Stimulated activated CD4-positive, alpha-beta T cell treated with anti-CD3 and anti-CD28 coated beads, Interleukin-4, amount 100 ng/mL, for 24 hours (primary cell): ENCODE data around the gene CABP5.
"Not testable (repeated sequence)": the region's sequence is repeated elsewhere in the genome, so short reads cannot be mapped to it uniquely, and the experiment has no call there.

ENCODE experiments used
- DNase-seq: peaks from one replicate; pipeline ENCODE4 v3.0.0-alpha.2; 2020

Gene CABP5

DNA sequence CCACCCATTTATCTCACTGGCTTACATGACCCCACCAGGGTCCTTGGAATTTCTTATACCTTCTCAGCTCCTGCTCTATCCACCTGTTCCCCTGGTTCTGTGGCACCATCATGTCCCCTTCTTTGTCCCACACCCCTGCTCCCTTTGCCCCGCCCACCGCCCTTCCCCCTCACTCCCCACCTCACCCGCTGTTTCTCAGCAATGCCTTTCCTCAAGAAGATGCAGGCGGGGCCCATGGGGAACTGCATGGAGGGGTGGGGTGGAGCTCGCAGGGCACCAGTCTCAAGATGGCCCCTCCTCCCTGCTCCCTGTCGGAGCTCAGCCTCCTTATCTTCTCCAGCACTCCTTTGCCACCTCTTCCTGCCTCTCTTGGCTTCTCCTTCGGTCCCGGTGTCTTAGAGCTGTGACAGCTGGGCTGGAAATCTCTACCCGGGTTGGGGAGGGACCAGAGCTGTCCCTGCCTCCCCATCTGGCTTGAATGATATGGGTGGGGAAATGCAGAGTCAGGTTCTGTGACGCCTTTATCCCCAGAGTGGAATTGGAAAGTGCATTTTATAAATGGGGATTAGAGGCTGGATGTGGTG is at the start of gene CABP5:
Gene CABP5, minus strand, starts transcription at position 405 of the 584 bp plus-strand sequence. Its CDS starts 157 bp downstream, at position 248.
- DNase-seq, result no peak

DNA sequence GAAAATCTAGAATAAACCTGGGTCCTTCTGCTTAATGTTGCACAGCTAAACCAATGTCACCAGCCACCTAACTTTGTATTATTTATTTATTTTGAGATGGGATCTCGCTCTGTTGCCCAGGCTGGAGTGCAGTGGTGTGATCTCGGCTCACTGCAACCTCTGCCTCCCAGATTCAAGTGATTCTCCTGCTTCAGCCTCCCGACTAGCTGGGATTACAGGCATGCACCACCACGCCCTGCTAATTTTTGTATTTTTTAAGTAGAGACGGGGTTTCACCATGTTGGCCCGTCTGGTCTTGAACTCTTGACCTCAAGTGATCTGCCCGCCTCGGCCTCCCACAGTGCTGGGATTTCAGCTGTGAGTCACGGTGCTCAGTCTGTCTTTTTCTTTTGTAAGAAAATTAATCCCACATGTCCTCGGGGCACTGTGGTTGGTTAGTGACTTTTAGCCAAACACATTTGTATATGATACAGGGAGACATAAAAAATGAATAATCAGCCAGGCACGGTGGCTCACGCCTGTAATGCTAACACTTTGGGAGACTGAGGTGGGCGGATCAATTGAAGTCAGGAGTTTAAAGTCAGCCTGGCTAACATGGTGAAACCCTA is 47.3 kb upstream of the CABP5 start:
- not testable (repeated sequence) for DNase-seq

DNA sequence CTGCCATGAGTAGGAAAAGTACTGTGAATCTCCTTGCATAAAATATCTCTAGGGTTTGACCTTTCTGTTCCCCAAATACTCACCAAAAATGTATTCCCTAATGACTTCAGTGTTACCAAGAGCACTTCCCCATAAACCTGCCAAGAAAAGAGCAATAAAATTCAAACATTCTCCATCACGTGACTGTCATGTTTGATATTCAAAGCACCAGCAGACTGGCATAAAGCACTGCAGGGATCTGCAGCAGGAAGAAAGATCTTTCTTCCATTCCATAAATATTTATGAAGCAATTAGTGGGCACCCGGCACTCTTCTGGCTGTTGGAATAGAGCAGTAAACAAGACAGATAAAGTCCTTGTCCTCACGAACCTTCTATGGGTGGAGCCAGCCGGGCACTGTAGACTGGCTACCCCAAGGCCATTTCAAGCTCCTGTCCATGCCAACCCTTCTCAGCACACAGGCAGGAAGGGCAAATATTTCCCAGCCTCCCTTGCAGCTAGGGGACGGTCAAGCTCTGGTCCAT is 46.5 kb upstream of the CABP5 start:
- DNase-seq, result no peak

DNA sequence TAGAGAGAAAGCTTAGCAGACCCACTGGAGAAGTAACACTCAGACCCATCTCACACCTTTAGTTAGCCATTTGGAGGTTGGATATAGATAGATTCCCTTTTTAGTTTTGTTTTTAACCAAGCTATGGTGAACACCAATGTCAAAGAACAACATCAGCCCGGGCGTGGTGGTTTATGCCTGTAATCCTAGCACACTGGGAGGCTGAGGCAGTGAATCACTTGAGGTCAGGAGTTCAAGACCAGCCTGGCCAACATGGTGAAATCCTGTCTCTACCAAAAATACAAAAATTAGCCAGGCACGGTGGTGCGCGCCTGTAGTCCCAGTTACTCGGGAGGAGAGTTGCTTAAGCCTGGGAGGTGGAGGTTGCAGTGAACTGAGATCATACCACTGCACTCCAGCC is 45.1 kb upstream of the CABP5 start:
- not testable (repeated sequence) for DNase-seq

DNA sequence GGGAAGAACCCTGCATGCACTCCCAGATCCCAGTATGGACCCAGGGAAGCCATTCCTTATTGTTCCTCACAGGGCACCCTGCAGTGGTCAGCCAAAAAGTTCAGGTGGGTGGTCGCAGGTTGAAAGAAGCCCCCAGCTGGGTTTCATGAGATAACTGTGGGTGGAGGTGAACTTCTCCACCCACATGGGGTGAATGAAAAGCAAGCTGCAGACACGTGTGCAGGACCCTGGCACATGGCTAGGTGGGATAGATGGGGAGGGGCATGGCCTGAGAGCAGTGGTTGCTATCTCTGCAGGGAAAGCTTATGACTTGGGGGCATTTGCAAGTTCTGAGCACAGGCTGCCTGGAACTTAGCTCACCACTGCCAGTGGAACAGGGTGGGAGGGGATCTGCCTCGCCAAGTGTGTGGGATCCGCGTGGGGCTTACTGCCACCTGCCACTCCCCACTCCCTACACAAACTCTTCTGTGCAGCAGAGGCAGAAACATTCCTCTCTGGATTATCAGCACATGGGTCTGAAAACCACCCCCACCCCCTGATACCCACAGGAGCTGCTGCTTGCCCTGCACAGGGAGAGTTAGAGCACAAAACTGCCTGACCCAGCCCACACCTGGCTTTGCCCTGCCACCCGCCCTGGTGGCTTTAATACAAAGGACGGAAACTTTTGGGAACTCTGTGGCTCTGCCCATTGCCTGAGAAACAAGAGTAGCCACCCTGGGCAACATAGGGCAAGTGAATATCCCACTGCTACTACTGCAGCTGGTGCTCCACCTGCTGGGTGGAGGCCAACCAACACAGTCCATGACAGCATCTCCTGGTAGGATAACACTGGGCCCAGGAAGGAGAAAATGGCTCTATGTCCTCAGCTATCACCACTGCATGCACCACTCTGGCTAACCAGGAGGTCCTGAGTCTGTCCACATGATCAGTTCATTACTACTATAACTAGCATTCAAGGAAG is 42.3 kb upstream of the CABP5 start:
- no peak for DNase-seq

DNA sequence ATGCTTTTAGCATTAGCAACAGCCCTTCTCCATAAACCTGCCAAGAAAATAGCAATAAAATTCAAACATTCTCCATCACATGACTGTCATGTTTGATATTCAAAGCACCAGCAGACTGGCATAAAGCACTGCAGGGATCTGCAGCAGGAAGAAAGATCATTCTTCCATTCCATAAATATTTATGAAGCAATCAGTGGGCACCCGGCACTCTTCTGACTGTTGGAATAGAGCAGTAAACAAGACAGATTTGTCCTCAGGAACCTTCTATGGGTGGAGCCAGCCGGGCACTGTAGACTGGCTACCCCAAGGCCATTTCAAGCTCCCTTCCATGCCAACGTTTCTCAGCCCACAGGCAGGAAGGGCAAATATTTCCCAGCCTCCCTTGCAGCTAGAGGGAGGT is 41.2 kb upstream of the CABP5 start:
- no peak for DNase-seq

DNA sequence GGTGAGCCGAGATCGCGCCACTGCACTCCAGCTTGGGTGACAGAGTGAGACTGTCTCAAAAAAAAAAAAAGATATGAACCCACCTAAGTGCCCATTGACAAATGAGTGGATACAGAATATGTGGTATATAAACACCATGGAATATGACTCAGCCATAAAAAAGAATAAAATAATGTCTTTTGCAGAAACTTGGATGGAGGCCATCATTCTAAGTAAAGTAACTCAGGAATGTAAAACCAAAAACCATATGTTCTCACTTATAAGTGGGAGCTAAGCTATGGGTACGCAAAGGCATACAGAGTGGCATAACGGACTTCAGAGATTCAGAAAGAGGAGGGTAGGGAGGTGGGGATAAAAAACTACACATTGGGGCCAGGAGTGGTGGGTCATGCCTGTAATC is 37.2 kb upstream of the CABP5 start:
- DNase-seq, result no peak

DNA sequence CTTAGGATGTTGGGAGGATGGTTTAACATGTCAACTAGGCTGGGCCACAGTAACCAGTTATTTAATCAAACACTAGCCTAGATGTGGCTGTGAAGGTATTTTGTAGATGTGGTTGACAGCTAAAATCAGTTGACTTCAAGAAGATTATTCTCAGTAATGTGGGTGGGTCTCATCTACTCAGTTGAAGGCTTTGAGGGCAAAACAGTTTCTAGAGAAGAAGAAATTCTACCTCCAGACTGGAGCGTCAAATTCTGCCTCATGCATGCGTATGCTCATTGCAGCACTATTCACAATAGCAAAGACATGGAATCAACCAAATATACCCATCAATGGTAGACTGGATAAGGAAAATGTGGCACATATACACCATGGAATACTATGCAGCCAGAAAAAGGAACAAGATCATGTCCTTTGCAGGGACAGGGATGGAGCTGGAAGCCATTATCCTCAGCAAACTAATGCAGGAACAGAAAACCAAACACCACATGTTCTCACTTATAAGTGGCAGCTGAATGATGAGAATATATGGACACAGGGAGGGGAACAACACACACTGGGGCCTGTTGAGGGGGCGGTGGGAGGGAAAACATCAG is 26.4 kb upstream of the CABP5 start:
- DNase-seq, result not testable (repeated sequence)

DNA sequence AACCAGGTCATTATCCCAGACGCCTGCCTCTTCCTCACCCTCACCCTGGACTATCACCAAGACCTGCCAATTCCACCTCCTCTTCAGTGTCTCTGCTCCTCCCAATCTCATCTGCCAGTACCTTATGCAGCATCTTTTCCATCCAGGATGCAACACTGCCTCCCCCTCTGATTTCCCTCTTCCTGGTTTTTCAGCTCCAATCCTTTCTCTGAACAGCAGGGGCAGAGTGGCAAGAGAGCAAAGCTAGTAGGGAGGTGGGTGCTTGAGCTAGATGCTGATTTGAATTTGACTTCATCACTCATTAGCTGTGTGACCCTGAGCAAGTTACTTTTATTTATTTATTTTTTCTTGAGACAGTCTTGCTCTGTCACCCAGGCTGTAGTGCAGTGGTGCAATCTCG is 25.6 kb upstream of the CABP5 start:
- DNase-seq, result no peak

DNA sequence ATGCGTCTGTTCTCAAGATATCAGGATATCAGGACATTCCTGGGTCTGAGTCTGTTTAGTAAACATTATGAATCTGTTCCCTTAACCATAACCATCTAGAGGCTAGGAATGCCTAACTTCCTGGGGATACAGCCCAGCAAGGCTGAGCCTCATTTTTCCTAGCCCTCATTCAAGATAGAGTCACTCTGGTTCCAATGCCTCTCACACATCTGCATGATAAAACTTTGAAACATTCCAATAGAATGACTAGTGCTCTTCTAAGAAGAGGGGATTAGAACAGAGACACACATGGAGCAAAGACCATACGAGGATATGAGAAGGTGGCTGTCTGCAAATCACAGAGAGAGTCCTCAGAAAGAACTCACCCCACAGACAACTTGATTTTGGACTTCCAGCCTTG is 20.6 kb upstream of the CABP5 start:
- DNase-seq, result no peak

DNA sequence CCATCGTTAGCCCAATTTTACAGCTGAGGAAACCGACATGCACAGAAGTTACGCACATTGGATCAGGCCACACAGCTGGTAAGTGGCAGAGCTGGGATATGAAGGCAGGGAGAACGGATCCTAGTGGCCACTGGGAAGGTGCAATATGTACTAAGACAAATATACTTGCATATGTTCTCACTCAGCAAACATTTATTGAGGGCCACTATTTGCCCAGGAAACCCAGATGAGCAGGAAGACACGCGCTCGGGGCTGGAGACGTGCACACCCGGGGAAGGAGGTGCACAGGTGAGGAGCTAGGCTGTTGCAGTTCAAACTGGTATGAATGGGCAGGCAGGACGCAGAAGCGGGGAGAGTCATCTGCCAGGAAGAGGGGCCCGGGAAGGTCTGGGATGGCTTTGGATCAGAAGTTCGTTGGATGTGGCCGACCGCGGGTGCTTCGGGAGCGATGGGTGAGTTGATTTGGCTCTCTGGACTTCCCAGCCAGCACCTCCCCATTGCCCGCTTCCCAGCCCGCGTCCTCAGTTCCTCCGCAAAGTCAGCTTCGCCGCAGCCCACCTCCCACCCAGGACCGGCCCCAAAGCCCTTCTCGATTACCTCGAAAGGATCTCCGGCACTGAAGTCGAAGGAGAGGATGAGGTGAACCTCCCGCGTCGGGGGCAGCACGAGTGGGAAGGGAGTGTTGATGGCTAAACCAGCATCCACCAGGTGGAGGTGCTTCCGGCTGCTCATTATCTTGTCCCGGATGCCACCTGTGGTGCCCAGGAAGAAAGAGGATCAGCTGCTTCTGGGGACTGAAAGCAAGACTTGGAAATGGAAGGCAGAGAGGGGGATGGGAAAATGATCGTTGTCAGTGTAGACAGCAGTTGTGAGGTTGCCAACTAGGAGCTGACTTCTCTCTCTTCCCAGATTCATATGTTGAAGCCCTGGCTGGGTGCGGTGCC is 17.8 kb upstream of the CABP5 start:
- no peak for DNase-seq

DNA sequence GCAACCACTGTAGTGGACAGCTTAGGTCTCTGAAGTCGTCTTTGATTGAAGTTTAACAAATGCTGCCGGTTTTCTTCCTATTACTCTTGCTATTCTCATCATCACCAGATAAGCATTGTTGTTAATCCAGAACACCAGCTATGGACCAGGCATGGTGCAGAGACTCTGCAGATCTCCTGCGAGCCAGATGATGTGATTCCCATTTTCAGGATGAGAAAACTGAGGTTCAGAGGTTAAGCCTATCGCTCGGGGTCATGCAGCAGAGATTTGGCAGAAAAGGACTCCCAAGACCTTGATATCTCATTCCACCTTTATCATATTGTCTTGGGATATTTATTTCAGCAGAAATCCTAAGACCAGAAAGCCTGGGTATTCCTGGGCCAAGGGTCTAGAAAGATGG is 16.5 kb upstream of the CABP5 start:
- DNase-seq, result no peak

DNA sequence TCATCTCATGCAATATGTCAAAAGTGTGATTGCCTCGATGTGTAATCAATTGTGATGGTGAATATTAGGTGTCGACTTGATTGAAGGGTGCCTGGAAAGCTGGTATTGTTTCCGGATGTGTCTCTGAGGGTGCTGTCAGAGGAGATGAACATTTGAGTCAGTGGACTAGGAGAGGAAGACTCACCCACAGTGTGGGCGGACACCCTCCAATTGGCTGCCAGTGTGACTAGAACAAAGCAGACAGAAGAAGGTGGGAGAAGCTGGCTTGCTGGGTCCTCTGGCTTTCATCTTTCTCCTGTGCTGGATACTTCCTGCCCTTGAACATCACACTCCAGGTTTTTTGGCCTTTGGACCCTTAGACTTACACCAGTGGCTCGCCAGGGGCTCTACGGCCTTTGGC is 15.5 kb upstream of the CABP5 start:
- DNase-seq, result no peak

DNA sequence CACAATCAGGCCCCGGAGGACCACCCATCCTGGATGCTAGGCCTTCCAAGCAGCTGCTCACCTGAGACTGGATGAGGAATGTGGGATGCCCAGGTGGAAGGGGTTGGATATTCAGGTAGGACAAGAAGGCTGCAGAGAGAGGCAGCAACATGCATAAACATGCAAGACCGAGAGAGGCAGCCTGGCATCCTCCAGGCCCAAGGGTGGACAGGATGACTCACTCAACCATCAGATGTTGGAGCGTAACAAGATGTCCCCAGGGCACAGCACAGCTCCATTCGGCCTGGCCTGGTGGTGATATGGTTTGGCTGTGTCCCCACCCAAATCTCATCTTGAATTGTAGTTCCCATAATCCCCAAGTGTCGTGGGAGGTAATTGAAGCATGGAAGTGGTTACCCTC is 10.0 kb upstream of the CABP5 start:
- DNase-seq, result no peak

DNA sequence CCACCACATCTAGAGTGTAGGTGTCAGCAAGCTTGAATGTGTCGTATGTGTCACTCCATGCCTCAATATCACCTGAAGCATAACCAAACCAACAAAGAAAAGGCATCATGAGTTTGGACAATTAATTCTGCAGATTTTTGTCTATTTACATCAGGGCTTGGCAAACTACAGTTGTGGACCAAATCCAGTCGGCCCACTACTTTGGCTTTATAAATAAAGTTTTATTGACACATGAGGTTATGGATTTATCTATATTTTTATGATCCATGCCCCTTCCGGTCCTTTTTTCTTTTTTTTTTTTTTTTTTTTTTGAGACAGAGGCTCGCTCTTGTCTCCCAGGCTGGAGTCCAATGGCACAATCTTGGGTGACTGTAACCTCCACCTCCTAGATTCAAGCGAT is 9.2 kb upstream of the CABP5 start:
- no peak for DNase-seq

DNA sequence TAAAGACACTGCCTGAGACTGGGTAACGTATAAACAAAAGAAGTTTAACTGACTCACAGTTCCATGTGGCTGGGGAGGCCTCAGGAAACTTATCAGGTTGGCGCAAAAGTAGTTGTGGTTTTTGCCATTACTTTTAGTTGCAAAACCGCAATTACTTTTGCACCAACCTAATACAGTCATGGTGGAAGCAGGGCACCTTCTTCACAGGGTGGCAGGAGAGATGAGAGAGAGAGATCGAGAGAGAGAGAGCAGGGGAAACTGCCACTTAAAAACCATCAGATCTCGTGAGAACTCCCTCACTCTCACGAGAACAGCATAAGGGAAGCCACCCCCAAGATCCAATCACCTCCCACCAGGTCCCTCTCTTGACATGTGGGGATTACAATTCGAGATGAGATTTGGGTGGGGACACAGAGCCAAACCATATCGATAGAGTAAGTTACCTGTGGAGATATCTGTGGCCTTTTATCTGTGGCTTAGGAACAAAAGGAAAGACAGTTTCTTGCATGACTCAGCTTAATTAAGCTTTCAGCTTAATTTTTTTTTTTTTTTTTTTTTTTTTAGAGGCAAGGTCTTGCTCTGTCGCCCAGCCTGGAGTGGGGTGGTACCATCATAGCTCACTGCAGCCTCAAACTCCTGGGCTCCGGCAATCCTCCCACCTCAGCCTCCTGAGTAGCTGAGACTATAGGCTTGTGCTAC is 7.6 kb upstream of the CABP5 start:
- DNase-seq, result no peak

DNA sequence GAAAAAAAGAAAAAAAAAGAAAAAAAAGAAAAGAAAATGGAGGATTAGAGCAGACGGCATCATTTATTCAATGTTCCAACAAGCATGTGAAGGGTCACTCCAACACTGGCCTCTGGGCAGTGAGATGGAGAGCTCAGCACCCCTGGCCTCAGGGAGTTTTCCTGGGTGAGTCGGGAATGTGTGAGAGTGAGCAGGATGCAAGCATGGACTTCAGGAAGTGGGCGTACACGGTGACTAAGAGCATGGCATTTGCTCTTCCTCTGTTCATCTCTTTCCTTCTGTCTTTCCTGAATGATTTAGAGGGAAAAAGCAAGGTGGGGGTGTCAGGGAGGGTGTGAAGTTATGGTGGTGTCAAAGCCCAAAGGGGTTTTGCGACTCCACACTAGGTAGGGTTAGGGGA is 682 bp upstream of the CABP5 start:
- DNase-seq, result no peak

DNA sequence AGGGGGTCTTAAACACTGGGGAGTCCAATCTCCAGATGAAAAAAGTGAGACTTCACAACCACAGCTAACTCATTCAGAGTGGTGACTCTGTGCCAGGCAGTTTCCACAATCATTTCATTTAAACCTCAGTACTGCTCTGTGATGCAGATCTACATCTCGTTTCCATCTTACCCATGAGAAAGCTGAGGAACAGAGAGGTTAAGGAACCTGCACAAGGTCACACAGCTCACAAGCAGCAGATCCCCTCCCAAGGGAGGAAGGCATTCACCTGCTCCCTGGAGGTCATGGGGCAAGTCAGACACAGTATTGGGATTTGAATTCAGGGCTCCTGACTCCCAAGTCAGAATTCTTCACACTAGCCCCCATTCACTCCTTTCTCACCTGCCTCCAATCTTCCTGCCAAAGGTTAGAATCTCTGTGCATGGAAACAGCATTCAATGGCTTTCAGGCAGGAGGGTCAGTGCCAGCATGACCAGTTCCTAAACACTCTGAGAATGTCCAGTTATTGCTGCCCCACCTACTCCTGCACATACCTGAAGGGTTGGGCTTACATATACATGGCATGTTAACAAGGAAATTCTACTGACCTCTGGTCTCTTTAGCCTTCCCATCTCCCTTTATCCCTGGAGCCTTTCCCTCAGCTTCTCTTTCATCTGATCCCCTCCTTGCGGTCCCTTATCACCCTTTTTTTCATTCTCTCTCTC is 1.9 kb downstream of the CABP5 start:
- no peak for DNase-seq

DNA sequence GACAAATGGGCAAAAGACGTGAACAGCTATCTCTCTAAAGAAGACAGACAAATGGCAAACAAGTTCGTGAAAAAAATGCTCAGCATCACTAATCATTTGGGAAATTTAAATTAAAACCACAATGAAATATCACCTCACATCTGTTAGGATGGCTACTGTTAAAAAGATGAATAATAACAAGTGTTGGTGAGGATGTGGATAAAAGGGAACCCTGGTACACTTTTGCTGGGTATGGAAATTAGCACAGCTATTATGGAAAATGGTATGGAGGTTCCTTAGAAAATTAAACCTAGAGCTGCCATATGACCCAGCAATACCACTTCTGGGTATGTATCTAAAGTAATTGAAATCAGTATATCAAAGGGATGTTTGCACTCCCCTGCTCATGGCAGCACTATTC is 7.1 kb downstream of the CABP5 start:
- no peak for DNase-seq

DNA sequence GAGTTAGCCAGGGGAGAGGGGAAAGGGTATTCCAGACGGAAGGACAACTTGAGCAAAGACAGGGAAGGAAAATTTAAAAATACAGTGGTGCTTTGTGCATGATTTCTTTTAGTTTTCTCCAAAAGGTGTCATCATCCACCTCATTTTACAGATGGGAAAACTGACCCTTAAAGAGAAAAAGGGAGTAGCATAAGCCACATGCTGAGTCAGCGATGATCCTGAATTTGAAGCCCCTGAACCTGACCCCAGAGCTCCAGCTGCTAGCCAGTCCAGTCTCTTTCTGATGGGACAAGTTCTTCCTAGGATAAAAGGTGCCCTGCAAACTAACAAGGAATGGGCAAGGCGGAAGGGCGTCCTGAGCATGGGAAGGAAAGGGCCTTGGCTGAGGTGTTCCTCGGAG is 10.3 kb downstream of the CABP5 start:
- DNase-seq, result no peak

DNA sequence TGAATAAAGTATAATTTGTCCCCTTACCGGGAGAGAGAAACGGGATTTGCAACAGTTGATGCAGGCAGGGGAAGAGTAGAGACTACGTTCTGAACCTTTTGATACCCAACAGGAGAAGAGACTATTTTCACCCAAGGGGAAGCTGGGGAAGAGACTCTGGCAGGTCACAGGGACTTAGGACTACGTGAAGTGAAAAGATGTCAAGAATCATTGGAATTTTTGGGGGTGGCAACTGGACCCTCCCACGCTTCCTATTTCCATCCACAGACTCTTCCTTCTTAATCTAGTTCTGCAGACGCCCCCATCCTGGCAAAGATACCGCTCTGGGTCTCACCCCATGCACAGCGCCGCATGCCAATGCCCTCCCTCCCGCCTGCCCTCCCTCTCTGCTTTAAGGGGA is 13.8 kb downstream of the CABP5 start:
- DNase-seq, result no peak
